ENCODE measurements around the gene MGAT3.
A peak's percentile ranks its signal among the peaks of the same experiment; 100 is the strongest.
"Not testable (repeated sequence)": the region's sequence is repeated elsewhere in the genome, so short reads cannot be mapped to it uniquely, and the experiment has no call there.

MGAT3 gene

DNA sequence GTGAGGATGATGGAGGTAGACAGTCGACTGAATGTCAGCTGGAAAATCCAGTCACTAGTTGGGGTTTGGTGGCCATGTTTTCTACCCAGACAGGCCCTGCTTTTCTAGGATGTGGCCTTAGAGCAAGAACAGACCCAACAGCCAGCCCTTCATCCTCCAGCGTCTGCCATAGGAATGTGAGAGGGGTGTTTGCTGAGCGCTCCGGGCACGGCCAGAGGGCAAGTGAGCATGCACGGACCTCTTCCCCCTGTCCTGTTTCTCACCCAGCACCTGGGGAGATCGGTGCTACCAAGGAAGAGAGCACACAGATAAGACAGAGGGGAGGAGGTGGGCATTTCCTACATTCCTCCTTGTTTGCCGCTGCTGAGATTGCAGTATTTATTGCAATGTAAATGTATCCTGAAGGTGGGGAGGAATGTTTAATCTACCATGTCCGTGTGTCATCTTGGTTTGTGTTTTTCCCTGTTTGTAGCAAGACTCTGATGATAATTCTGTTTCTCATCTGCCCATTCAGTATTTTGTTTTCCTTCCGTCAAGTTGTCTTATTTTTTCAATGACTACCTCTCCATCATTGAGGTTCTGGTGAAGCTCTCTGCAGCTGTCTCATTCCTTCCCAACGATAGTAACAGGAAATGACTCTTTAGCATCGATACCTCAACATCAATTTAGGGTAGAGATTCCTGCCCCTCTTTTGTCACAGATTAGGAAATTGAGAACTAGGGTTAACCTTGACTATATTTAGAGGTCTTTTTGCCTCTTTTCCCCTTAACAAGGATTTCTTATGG, 58.6 kb downstream of the MGAT3 start:
- no peak for DNase-seq (ENCODE audit: low spot score)

DNA sequence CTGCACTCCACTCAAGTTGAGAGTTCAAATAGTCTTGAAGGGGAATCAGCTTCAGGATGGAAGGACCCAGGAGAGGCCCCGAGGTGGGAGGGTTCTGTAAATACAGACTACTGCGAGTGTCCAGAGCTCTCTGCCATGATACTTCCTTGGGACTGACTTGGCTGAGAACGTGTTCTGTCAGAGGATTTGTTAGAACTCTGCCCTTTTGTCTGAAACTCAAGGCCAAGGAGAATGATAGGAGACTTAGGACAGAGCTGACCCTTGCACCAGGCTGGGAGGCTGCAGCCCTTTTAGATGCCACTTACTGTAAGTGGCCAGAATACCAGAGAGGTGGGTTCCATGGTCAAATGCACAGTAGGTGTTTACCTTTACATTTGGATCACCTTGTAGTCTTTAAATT, 60.7 kb downstream of the MGAT3 start:
- no peak for DNase-seq (ENCODE audit: low spot score)

DNA sequence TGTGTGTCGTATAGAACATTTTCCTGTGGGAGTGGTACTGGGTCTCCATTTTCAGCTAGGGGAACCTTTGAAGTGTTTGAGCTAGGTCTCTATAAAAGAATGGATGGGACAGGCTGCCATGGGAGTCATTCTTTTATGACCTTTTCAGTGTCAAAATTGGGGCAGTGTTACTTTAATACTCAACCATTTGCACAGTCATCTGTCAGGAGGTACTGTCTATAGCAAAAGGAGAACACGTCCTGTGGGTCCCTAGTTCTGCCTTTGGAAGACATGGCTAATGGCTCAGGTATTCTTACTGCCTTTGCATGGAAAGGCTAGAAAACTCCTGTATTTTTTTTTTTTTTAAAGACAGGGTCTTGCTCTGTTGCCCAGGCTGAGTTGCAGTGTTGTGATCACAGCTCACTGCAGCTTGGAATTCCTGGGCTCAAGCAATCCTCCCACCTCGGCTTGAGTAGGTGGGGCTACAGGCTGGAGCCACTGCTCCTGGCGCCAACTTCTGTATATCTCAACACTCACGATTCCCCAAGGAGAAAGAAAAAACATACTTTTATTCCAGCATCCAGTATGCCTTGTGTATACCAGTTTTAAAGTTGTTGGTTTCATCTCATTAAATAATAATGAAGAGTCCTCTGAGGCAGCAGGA, 61.5 kb downstream of the MGAT3 start:
- no peak for DNase-seq (ENCODE audit: low spot score)

DNA sequence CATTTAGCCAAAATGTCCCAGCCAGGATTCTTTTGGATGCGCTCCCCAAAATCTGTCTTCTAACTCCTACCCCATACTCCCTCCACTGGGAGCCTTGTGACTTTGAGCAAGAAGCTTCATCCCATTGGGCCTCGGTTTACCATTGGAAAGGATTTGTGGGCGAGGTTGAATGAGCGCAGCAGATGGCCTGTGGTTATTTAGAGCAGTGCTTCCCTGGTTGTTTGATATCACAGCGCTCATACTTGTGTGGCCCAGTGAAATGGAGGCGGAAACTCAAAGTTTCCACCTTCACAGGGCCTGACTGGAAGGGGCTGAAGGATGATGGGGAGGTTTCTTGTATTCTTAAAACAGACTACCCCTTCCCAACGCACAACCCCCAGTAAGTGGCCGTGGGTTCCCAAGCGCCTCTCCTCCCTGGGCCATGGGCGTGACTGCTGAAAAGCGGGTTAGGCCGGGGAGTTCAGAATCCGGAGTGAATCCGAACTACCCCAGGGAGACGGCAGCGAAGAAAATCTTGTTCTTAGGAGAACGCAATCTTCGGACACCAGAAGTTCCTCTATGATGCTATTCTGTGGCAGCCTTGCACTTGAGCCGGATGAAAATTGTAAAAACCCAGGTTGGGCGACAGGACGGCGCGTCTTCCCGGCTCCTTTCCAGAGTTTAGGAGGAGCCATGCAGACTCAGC, 62.3 kb downstream of the MGAT3 start:
- DNase-seq (ENCODE audit: low spot score): no peak

DNA sequence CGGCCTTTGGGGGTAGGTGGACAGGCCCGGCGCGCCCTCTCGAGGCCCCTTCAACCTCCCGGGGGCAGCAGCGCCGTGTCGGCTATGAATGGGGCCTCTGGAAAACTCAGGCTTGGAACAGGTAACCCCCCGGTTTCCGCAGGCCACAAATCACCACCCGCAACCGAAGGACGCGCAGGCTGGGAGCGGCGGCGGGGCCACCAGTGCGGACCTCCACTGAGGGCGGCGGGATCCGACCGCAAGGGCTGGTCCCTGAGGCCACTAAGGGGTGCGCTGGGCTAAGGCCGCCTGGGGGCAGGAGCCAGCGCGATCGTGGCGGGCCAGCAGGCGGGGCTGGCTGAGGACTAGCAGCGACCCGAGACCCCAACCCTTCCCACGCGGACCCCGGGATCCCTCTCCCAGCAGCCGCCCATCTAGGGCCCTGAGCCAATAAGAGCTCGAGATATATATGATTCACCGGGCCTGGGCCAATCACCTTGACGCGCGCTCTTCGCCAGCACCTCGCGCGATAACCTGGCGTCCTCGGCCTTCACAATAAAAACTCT, 62.9 kb downstream of the MGAT3 start:
- peak; percentile 98 for DNase-seq (ENCODE audit: low spot score)

DNA sequence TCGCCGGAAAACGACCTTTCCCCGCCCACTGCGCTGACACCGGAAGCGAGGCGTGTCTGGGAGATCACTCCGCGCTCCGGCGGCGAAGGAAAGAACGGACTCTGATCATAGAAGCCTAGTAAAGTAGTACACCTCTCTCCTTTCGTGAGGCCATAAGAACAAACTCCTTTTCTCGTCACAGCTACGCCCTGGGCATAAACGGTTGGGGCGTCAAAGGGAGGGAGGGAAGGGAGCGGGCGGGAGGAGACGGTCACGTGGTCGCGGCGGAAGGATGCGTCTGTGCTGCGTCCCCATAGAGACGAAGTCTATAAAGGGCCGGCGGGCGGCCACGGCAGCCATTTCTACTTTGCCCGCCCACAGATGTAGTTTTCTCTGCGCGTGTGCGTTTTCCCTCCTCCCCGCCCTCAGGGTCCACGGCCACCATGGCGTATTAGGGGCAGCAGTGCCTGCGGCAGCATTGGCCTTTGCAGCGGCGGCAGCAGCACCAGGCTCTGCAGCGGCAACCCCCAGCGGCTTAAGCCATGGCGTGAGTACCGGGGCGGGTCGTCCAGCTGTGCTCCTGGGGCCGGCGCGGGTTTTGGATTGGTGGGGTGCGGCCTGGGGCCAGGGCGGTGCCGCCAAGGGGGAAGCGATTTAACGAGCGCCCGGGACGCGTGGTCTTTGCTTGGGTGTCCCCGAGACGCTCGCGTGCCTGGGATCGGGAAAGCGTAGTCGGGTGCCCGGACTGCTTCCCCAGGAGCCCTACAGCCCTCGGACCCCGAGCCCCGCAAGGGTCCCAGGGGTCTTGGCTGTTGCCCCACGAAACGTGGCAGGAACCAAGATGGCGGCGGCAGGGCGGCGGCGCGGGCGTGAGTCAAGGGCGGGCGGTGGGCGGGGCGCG, 63.7 kb downstream of the MGAT3 start, which contains the start of gene ATF4:
Gene ATF4, plus strand, starts transcription at position 337 of the 880 bp plus-strand sequence. CDS start 884 bp downstream, outside the sequence.
- DNase-seq (ENCODE audit: low spot score): peak; percentile 89

DNA sequence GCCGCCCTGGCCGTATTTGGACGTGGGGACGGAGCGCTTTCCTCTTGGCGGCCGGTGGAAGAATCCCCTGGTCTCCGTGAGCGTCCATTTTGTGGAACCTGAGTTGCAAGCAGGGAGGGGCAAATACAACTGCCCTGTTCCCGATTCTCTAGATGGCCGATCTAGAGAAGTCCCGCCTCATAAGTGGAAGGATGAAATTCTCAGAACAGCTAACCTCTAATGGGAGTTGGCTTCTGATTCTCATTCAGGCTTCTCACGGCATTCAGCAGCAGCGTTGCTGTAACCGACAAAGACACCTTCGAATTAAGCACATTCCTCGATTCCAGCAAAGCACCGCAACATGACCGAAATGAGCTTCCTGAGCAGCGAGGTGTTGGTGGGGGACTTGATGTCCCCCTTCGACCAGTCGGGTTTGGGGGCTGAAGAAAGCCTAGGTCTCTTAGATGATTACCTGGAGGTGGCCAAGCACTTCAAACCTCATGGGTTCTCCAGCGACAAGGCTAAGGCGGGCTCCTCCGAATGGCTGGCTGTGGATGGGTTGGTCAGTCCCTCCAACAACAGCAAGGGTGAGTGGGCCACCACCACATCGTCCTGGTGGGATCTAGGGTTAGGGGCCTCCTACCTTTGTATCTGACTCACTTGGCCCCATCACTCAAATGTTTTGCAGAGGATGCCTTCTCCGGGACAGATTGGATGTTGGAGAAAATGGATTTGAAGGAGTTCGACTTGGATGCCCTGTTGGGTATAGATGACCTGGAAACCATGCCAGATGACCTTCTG, 64.5 kb downstream of the MGAT3 start:
- not testable (repeated sequence) for DNase-seq (ENCODE audit: low spot score)

DNA sequence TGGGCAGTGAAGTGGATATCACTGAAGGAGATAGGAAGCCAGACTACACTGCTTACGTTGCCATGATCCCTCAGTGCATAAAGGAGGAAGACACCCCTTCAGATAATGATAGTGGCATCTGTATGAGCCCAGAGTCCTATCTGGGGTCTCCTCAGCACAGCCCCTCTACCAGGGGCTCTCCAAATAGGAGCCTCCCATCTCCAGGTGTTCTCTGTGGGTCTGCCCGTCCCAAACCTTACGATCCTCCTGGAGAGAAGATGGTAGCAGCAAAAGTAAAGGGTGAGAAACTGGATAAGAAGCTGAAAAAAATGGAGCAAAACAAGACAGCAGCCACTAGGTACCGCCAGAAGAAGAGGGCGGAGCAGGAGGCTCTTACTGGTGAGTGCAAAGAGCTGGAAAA, 65.3 kb downstream of the MGAT3 start:
- not testable (repeated sequence) for DNase-seq (ENCODE audit: low spot score)

DNA sequence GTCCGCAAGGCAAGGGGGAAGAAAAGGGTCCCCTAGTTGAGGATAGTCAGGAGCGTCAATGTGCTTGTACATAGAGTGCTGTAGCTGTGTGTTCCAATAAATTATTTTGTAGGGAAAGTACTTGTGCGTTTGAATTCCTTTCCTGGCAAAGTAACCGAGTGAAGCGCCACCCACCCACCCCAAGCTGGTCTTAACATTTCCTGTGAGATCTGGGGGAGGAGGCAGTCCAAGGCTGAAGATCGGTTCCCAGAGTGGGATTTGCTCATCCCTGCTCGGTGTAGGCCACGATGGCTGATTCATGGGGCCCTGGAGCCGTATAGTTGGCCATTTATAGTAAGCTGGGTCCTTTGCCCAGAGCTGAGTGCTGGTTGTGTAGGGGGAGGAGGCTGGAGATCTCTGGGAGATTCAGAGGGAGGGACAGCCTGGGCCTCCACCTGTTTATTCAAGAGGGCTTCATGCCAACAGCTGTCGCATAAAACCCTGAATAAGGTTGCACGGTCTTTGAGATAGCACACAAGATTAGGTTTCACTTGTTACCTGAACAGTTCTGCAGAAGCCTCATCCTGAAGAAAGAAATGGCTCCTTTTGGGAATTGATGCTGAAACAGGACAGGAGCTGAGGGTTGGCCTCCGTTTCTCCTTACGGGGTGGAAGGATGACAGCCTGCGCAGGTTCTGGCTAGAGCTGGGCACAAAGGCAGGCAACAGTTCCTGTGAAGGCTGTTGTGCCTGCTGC, 65.9 kb downstream of the MGAT3 start:
- DNase-seq (ENCODE audit: low spot score): no peak

DNA sequence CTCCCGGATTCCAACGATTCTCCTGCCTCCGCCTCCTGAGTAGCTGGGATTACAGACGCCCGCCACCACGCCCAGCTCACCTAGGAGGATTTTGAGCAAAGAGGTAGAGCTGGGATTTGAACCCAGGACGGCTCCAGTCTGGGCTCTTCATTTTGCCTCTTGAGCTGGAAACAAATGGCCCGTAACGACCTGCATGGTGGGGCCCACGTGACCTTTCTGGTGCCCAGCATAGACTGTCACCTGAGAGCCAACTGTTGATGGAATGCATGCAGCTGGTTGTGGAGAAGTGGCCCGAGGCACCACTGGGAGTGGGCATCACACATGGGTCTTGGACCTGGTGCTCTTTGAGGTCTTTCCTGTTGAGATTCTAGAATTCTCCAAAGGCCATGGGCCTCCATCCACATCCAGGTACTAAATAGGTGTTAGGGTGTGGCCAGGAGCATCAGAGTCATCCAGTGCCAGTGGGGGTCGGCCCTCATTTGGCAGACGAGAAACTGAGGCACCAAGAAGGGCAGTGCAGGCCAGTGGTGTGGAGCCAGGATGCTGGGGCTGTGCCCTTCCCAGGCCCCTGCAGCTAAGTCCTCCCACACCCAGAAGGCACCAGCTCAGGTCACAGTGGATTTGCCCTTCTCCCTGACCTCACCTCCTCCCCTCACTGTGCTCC, 67.4 kb downstream of the MGAT3 start:
- no peak for DNase-seq (ENCODE audit: low spot score)

DNA sequence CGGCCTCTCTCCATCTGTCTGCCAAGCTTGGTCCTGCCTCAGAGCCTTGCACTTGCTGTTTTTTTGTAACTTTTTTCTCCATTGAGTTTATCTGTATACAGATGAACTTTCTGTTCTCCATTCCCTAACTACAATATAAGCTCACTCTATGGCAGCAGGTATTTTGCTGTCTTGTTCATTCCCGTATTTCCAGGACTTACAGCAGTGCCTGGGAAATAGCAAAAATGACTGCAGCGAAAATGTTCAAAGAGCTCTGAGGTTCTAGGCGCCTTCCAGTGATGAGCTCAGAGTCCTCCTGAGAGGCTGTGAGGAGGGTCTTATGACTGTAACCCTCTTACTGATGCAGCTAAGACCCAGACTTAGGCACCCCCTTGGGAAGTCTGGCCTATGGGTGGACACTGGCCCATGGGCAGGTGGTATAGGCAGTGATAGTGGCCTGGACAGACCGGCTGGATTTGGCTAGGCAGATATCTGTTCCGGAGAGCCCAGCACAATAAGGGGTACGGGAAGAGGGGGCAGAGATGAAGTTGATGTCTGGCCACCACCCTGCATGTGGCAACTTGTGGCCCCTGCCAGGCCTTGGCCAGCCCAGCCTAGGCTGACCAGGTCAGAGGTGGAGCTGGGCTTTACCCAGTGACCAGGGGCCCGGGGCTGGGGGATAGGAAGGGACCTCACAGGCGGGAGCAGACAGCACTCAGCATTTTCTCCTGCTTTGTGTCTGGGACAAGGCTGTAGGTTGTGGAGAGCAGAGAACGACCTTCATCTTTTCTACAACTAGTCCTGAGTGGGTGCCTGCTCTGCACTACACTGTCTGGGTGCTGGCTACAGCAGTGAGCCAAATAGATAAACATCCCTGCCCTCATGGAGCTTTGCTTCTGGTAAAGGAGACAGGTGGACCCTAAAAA, 68.2 kb downstream of the MGAT3 start:
- DNase-seq (ENCODE audit: low spot score): no peak

DNA sequence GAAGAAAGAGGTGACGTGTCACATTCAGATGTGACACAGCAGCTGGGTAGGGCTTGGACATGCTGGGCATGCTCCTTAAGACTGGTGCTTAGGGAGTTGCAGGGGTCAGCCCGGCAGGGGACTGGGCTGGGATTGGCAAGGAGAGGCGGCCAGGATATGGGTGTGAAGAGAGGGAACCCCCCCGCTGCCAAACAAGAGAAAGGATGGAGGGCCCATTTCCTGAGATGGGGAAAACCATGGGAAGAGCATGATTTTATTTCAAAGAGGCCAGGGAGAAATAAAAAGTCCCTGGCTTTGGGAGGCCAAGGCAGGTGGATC, 68.8 kb downstream of the MGAT3 start:
- DNase-seq (ENCODE audit: low spot score): no peak

DNA sequence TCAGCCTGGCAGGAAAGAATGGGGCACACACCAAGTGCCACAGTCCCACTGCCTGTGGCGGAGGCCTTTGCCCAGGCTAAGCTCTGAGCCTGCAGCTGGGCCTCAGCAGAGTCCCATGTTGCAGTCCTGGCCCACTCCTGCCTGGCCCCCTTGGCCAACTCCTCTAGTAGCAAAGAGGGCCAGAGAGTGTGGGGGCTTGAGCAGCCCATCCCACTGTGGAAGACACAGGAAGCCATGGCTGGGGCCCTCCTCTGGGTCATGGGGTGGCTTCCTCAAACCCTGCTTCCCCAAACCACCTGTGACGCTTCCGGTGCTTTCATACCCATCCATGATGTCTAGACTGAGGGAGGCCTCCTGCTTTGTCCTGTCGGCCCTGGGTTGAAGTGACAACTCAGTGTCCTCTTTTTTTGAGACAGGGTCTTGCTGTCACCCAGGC, 69.9 kb downstream of the MGAT3 start:
- no peak for DNase-seq (ENCODE audit: low spot score)

DNA sequence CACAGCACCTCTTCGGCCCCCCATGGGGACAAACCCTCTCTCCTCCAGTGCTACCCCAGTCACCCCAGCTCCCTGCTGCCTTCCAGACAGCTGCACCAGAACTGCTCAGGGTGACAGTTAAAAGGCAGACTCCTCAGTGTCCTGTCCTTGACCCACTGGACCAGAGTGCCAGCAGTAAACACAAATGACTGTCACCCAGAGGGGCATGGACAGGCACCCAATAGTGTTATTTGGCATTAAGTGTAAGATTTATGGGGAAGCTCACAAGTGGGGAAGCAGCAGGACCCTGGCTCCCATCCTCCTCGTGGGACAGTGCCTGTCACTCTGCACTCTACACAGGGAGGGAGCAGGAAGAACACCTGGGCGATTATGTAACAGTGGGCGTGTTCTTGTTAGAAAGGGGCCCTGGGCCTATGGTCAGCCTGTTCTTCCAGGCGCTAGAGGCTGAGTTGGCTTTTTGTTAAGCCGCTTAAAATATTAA, 70.7 kb downstream of the MGAT3 start:
- DNase-seq (ENCODE audit: low spot score): no peak

DNA sequence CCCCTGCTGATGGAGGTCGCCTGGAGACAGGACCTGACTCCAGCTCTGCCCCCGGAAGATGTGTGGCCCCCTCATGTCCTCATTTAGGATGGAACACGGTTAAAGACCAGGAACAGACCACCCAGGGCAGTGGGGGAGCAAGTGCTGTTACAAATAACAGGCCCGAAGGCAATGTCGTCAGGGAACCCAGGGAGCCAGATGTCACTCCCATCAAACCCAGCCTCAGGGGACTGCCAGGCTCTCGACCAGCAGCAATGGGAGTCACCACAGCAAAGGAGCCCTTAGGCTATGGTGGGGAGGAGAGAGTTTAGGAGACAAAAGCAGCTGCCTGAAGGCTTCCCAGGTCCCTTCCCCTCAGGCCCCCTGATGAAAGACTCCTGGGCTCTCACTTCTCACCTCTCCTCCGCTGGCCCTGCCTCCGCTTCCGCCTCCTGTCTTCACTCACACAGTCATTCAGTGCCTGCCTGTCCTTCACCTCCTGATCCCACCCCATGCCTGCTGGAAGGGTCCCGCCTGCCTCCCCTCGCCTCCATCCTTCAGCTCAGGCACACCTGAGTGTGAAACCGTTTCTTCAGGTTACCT, 71.4 kb downstream of the MGAT3 start:
- no peak for DNase-seq (ENCODE audit: low spot score)

DNA sequence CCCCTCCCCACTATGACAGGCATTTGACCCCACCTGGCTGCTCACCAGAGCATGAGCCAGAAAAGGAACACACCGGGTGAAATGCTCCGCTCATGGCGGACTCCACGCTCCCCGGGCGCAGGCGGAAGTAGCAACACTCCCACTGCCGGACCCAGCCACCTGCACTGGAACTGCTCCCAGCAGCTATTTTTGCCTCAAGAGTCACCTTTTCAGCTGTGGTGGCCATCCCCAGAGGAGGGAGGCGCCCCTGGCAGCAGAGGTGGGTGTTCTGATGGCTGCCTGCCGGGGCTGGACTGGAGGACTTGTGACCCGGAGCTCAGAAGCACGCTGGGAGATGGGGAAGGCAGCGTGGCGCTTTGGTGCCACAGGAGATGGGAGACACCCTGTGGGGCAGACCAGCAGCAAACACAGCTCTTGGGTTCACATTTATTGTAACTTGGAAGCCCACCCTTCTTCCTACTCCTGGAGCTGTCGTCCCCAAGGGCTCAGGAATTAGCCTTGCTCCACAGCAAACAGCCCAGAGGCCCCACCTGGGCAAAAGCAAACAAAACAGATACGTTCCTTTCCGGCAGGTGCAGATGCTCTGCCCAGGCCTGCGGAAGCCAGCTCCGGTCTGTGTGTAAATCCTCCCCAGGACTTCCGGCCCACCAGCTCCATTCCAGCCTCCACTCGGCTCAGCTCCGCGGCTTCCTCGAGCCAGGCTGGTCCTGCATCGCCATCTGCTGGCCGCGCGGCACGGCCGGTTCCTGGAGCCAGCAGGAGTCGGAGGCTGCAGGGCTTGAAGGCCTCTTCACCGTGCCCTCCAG, 72.1 kb downstream of the MGAT3 start:
- peak; percentile 93 for DNase-seq (ENCODE audit: low spot score)

DNA sequence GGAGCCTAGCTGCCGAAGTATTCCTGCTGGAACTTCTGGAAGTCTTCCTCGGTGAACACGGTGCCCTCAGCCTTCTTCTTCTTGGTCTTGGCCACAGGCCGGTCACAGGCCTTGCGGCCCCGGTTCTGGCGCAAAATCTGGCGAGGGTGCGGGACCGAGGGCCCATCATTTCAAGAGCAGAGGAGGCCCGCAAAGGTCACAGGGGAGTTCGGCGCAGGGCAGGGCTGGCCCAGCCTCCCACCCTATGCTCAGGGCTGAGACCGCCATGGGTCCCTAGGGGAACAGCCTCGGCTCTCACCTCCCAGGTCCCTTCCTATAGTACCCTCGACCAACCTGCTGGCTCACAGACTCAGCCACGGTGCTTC, 72.7 kb downstream of the MGAT3 start:
- no peak for DNase-seq (ENCODE audit: low spot score)

Measured in activated CD4-positive, alpha-beta T cell treated with anti-CD3 and anti-CD28 coated beads, Interleukin-2, Interleukin-4, amounts not matched to agents 100 ng/mL and 50 ng/mL, durations not matched to agents 16 hours and 8 hours (primary cell).